ENCODE results near the gene ADAMTS18.

ADAMTS18 gene

DNA sequence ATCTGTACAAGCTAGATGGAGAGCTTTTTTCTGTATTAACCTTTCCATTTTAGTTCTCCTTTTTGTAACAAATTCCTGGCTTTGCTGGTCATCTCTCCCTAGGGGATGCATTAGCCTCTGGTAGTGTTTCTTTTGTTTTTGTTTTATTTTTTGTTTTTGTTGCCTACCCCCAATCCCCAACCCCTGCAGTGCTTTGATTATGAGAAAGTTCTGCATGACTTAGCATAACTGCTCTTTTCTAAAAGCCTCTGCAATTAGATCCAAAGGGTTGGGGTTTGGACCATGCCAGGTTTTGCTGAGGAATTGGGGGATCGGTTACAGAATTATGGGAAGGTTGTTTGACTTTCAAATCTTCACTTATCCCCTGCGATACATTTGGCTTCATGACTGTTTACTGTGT lies 98.2 kb downstream of the ADAMTS18 start:
- H3K27ac Mint-ChIP-seq = no peak overlapping the region
- no peak for DNase-seq
- peaks cover 10% of the 10 kb centered on the region for H3K27me3 Mint-ChIP-seq
- H3K36me3 Mint-ChIP-seq (ENCODE audit: low read depth) = no peaks in the 10 kb centered on the region
- H3K9me3 Mint-ChIP-seq = no peaks in the 10 kb centered on the region
- H3K4me3 Mint-ChIP-seq = no peak overlapping the region
- H3K4me1 Mint-ChIP-seq (ENCODE audit: low read depth) = no peaks in the 10 kb centered on the region

DNA sequence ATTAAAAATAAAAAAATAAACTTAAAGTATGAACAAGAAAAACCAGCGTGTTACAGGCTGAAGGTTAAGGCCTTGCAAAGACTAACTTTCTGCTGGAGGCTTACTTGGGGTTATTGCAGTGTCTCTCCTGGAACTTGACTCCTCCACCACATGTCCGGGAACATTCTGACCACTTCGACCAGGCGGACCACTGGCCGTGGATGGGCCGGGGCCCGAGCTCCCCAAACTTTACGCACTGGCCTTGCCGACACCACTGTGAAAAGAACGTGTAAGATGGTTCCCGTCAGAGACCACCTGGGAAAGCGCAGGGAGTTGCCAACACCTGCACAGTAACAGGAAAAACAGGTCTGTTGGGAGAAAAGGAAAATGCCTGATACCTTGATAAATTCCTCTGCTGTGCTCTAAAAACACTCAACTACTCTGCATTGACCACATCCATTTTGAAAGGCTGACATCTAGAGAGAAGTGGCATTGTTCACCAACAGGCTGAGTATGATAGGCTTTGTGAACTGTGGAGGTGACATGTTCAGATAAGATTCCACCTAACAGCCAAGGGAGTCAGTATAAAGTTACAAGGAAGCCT lies 99.1 kb downstream of the ADAMTS18 start:
- no peak for DNase-seq
- H3K9me3 Mint-ChIP-seq = no peaks in the 10 kb centered on the region
- no peak overlapping the region for H3K4me3 Mint-ChIP-seq
- H3K36me3 Mint-ChIP-seq (ENCODE audit: low read depth) = no peaks in the 10 kb centered on the region
- no peak overlapping the region for H3K27ac Mint-ChIP-seq
- peaks cover 13% of the 10 kb centered on the region for H3K27me3 Mint-ChIP-seq
- H3K4me1 Mint-ChIP-seq (ENCODE audit: low read depth) = peaks cover 2% of the 10 kb centered on the region

DNA sequence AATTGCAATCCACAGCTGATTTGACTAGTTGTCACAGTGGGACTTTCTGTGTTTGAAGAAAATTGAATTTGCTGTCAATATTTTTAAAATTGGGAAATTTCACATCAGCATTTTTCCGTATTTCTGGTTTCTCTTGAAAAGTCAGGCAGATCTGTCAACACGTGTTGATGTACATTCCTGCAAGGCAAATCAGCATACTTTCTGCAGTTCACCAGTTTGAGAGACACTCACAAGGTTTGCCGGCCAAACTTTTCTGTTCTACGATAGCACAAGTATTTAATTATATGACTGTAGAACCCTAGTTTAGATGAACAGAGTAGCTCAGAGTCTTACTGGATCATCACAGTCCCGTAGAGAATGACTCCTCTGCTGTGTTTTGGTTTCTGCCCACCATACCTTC lies 102.0 kb downstream of the ADAMTS18 start:
- H3K27me3 Mint-ChIP-seq = peaks cover 15% of the 10 kb centered on the region
- H3K4me1 Mint-ChIP-seq (ENCODE audit: low read depth) = peaks cover 15% of the 10 kb centered on the region
- H3K27ac Mint-ChIP-seq = no peak overlapping the region
- H3K4me3 Mint-ChIP-seq = no peak overlapping the region
- DNase-seq = no peak
- no peaks in the 10 kb centered on the region for H3K9me3 Mint-ChIP-seq
- H3K36me3 Mint-ChIP-seq (ENCODE audit: low read depth) = no peaks in the 10 kb centered on the region

DNA sequence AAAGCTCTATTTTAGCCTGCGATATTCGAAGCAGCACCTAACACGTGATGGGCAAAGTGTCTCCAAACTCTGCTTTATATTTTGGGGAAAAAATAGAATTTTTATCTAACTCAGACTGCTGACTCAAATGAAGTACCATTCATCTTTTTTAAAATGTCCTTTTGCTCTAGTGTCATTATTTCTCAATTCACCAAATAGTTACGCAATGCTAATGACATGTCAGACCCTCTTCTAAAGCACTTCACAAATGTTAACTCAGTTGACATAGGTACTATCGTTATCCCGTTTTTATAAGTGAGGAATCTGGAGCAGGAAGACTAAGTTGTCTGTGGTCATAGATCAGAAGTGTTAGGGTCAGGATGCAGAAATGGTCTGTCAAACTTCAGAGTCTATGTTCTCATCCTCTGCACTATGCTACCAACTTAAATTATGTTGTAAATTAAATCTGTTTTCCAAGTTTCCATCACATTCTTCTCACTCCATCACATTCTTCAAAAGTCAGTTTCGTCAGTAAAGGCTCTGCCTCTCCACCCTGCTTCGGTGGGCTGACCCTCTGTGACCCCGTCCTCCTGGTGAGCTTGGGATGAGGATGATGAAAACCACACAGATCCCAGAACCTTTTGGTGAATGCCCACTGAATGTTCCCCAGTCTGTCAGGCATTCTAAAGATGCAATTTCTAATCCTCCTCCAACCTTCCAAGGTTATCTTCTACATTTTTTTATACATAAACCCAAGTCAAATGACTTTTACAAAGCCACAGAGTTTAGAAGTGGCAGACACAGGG lies 102.8 kb downstream of the ADAMTS18 start:
- DNase-seq = no peak
- H3K9me3 Mint-ChIP-seq = no peaks in the 10 kb centered on the region
- peaks cover 17% of the 10 kb centered on the region for H3K4me1 Mint-ChIP-seq (ENCODE audit: low read depth)
- H3K4me3 Mint-ChIP-seq = no peak overlapping the region
- H3K27ac Mint-ChIP-seq = no peak overlapping the region
- no peaks in the 10 kb centered on the region for H3K36me3 Mint-ChIP-seq (ENCODE audit: low read depth)
- peaks cover 15% of the 10 kb centered on the region for H3K27me3 Mint-ChIP-seq

DNA sequence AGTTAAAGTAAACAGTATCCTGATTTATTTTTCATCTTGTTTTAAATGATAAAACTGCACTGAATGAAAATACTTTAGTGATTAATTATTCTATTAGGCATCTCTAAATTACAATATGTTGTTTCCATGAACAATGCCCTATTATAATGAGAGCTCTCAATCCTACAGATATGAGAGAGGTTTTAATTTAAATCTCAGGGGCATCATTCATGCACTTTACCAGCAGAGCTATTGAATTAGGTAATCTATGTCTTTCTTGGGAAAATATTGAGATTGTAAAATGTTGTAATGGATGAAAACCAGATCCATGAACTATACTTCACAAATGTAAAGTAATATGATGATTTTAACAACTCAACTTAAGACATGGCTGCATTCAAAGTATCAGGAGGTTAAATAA lies 103.8 kb downstream of the ADAMTS18 start:
- Mint-ChIP-seq H3K4me1 (ENCODE audit: low read depth) (peaks cover 17% of the 10 kb centered on the region), H3K27ac (no peak overlapping the region)

DNA sequence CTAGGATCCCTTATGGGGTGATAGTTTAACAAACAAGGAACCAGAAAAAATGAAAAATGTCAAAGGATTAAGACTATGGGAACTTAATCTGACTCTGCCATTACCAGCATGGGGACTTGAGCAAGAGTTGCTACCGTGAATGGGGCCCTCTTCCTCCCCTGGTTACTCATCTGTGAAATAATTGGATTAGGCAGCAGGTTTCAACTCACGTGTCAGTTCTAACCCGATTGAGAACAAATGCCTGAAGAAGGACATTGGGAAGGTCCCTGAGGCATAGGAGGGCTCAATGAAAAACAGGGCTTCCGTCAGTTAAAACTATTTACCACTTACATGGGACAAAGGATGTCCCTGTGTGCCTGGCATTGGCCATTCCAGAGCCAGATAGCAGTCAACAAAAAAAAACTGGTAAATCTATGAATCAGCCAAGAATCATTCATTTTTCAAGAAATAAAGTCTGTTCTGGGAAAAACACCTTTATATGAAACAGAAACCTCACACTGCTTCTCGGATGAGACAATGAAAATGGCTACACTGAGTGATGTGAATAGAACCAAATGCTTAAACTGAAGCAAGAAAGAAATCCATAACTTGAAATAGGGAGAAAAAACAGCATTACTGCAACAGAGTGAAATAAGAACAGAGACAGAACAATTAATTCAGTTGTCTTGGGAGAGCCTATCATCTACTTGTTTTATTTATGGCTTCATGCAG lies 104.3 kb downstream of the ADAMTS18 start:
- Mint-ChIP-seq H3K9me3 (peaks cover 5% of the 10 kb centered on the region), H3K27ac (peak overlapping the region; percentile 67)
- no peak for DNase-seq

More for the DNA sequence above, 103.8 kb downstream of the ADAMTS18 start:
- peaks cover 18% of the 10 kb centered on the region for H3K27me3 Mint-ChIP-seq
- no peak for DNase-seq
- no peaks in the 10 kb centered on the region for H3K36me3 Mint-ChIP-seq (ENCODE audit: low read depth)
- peaks cover 3% of the 10 kb centered on the region for H3K9me3 Mint-ChIP-seq
- no peak overlapping the region for H3K4me3 Mint-ChIP-seq

DNA sequence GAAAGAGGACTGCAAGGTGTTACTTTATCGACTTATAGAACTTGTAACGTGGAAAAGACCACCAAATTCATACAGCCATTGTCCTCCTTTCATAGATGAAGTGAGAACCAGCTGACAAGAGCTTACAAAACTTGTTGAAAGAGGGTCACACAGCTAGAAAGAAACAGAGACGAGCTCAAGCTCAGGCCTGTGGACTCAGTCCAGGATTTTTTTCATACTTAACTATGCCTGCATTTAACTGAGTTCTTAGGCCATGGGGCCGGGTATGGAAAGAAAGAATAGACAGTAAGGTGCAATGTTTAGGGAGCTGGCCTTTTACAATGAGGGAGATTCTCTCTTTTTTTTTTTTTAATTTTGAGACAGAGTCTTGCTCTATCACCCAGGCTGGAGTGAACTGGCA lies 106.1 kb downstream of the ADAMTS18 start:
- Mint-ChIP-seq H3K4me3 (no peak overlapping the region), H3K36me3 (ENCODE audit: low read depth) (no peaks in the 10 kb centered on the region), H3K27ac (no peak overlapping the region), H3K27me3 (peaks cover 21% of the 10 kb centered on the region), H3K9me3 (peaks cover 5% of the 10 kb centered on the region), H3K4me1 (ENCODE audit: low read depth) (peaks cover 19% of the 10 kb centered on the region)
- no peak for DNase-seq

More for the DNA sequence above, 104.3 kb downstream of the ADAMTS18 start:
- Mint-ChIP-seq H3K4me3 (no peak overlapping the region), H3K27me3 (peaks cover 18% of the 10 kb centered on the region), H3K4me1 (ENCODE audit: low read depth) (peaks cover 17% of the 10 kb centered on the region), H3K36me3 (ENCODE audit: low read depth) (no peaks in the 10 kb centered on the region)

DNA sequence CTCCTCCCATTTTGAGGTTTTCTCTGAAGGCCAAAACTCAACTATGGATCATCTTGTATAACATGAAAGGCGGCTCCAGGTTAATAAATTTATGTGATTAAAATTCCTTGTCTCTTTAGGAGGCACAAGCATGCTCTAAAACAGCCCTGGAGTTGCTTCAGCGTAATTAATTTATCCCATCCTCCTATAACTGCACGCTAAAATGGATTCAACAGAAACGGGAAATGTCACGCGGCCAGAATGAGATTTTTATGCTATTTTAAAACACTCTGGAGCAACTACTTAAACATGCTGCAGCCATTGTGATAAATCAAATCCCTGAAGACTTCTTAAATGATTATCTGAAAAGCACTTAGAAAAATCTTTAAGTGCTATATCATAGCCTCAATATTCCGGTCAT lies 106.6 kb downstream of the ADAMTS18 start:
- Mint-ChIP-seq H3K9me3 (peaks cover 5% of the 10 kb centered on the region), H3K27ac (no peak overlapping the region), H3K36me3 (ENCODE audit: low read depth) (no peaks in the 10 kb centered on the region), H3K4me3 (no peak overlapping the region), H3K4me1 (ENCODE audit: low read depth) (peaks cover 19% of the 10 kb centered on the region), H3K27me3 (peaks cover 21% of the 10 kb centered on the region)
- no peak for DNase-seq

DNA sequence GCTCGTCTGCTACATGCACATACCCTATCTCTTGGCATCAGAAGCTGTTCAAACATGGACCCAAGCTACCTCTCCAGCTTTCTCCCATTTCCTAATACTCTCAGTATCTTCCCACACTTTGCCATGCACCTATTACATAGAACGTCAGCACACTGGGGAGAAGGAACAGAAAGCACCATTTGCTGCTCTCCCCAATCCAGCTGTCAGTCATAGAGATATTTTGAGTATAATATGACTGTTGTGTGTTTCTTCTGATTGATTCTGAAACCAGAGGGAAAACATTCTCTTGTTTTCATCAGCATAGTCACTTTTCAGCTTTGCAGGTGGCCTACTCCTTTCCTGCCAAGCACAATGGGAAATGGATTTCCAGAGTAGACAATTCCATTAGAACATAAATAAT lies 107.1 kb downstream of the ADAMTS18 start:
- H3K4me3 Mint-ChIP-seq = no peak overlapping the region
- H3K27me3 Mint-ChIP-seq = peaks cover 20% of the 10 kb centered on the region
- DNase-seq = no peak
- peaks cover 19% of the 10 kb centered on the region for H3K4me1 Mint-ChIP-seq (ENCODE audit: low read depth)
- peaks cover 5% of the 10 kb centered on the region for H3K9me3 Mint-ChIP-seq
- H3K36me3 Mint-ChIP-seq (ENCODE audit: low read depth) = no peaks in the 10 kb centered on the region
- no peak overlapping the region for H3K27ac Mint-ChIP-seq

DNA sequence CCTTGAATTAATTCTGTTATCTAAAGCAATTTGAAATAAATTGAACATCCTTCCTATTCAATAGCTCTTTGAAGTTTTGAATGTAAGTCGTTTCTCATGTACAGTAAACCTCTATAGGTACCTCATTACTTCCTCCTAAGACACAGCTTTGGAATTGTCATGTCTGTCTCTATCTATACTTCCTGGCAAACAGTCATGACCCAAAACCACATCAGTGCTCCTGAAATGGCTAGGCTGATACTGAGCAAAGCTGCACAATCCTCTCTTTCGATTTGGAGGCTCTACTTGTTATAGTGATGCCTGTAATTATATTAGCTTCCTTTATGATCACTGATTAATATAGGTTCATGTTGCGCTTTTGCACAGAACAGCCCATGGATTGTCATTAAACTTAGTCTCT lies 110.1 kb downstream of the ADAMTS18 start:
- H3K36me3 Mint-ChIP-seq (ENCODE audit: low read depth) = no peaks in the 10 kb centered on the region
- H3K4me3 Mint-ChIP-seq = no peak overlapping the region

DNA sequence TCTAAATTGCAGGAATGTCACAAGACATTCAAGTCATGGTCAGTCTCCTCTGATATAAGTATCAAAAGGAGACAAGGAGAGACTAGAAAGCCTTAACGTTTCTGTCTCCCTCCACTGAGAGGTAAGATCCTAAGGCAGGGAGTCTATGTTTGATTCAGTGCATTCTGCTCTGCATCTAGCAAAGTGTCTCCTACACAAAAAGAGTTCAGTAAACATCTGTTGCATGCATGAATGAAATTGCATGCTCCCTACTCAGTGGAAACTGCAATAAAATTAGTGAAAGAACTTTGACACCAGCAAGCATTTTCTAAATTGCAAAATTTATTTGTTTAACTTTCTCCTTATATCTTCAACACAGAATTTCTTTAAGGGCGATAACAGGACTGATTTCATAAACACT lies 111.1 kb downstream of the ADAMTS18 start:
- Mint-ChIP-seq H3K4me3 (no peak overlapping the region), H3K27me3 (peaks cover 18% of the 10 kb centered on the region), H3K27ac (no peak overlapping the region), H3K4me1 (ENCODE audit: low read depth) (peaks cover 9% of the 10 kb centered on the region), H3K9me3 (peaks cover 5% of the 10 kb centered on the region), H3K36me3 (ENCODE audit: low read depth) (no peaks in the 10 kb centered on the region)
- no peak for DNase-seq

More for the DNA sequence above, 110.1 kb downstream of the ADAMTS18 start:
- no peak for DNase-seq
- Mint-ChIP-seq H3K4me1 (ENCODE audit: low read depth) (peaks cover 9% of the 10 kb centered on the region), H3K27ac (no peak overlapping the region), H3K27me3 (peaks cover 14% of the 10 kb centered on the region), H3K9me3 (peaks cover 5% of the 10 kb centered on the region)

DNA sequence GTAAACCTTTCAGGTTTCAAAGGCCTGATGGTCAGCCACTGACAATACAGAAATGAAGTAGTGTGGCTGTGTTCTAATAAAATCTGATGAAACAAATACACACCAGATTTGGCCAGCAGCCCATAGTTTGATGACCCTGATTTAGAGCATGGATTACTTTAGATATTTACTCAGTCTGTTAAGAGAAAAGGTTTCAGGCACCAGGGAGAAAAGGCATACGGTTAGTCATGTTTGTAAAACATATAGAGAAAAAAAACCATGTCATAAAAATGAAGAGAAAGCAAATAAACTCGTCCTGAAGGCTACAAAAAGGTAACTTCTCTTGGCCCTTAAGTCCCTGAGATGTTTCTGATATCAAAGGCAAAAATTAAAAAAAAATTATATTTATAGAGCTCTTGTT lies 112.1 kb downstream of the ADAMTS18 start:
- H3K4me1 Mint-ChIP-seq (ENCODE audit: low read depth) = peaks cover 4% of the 10 kb centered on the region
- peaks cover 17% of the 10 kb centered on the region for H3K27me3 Mint-ChIP-seq
- no peak for DNase-seq
- H3K27ac Mint-ChIP-seq = no peak overlapping the region
- peaks cover 5% of the 10 kb centered on the region for H3K9me3 Mint-ChIP-seq
- no peaks in the 10 kb centered on the region for H3K36me3 Mint-ChIP-seq (ENCODE audit: low read depth)
- H3K4me3 Mint-ChIP-seq = no peak overlapping the region

DNA sequence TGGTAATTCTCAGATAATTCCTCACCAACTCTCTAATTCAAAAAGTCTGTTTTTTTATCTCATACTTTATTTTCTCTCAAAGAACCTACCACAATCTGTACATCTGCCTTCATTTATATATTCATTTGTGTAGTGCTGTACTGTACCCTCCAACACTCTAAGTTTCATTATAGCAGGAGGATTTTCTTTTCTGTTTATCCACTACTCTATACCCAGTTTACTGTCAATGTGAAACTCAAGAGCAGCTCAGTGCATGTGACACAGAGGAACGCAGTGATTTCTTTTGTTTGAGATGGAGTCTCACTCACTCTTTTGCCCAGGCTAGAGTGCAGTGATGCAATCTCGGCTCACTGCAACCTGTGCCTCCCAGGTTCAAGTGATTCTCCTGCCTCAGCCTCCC lies 117.8 kb downstream of the ADAMTS18 start:
- Mint-ChIP-seq H3K4me1 (ENCODE audit: low read depth) (no peaks in the 10 kb centered on the region), H3K4me3 (no peak overlapping the region), H3K27me3 (peaks cover 20% of the 10 kb centered on the region), H3K9me3 (peaks cover 2% of the 10 kb centered on the region), H3K27ac (no peak overlapping the region), H3K36me3 (ENCODE audit: low read depth) (no peaks in the 10 kb centered on the region)
- no peak for DNase-seq

DNA sequence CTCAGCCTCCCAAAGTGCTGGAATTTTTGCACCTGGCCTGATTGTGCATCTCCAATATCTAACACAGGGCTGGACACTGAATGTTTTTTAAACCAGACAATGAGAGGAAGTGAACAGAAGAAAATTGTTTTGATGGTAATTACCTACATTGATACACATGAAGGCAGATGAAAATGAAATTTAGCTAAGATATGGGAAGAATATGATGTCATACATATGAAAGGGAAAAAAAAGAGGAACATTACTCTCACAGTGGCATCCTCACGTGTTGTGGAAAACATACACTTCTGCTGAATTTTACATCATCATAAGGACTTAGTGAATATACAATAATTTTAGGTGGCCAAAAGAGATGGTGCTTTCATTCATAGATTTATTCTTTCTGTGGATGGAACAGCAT lies 124.0 kb downstream of the ADAMTS18 start:
- Mint-ChIP-seq H3K4me3 (no peak overlapping the region), H3K36me3 (ENCODE audit: low read depth) (no peaks in the 10 kb centered on the region)
- no peak for DNase-seq

DNA sequence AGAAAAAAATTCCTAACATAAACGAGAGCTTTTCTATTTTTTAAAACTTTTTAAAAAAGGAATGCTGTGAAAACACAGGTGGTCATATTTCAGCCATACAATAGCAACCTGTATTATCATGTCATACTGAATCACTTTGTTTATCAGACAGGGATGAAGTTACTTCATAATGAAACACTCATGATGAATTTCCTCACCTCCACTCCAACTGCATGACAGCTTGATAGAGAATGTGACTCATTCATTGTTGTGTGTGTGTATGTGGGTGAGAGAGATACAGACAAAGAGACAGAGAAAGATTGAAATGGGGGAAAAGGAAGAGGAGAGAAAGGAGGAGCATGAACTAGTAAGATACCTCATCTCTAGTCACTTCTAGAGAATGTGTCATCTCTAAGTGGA lies 126.7 kb downstream of the ADAMTS18 start:
- Mint-ChIP-seq H3K4me3 (no peak overlapping the region), H3K27ac (peak overlapping the region; percentile 92), H3K27me3 (peaks cover 20% of the 10 kb centered on the region), H3K9me3 (peaks cover 3% of the 10 kb centered on the region), H3K36me3 (ENCODE audit: low read depth) (no peaks in the 10 kb centered on the region), H3K4me1 (ENCODE audit: low read depth) (peaks cover 24% of the 10 kb centered on the region)
- DNase-seq = no peak

More for the DNA sequence above, 124.0 kb downstream of the ADAMTS18 start:
- no peak overlapping the region for H3K27ac Mint-ChIP-seq
- H3K4me1 Mint-ChIP-seq (ENCODE audit: low read depth) = peaks cover 24% of the 10 kb centered on the region
- peaks cover 12% of the 10 kb centered on the region for H3K27me3 Mint-ChIP-seq
- H3K9me3 Mint-ChIP-seq = peaks cover 3% of the 10 kb centered on the region

All from activated T-cell treated with anti-CD3 and anti-CD28 coated beads, Interleukin-2, amount 50 U/mL, for 24 hours (primary cell).